Measurements from ENCODE around the gene ABTB2. TPM values are rescaled to one million over a fixed set of nuclear protein-coding genes. Genes with fewer than 3 reads are reported as not detected.

The ABTB2 gene
- total RNA-seq, 1 donor from 2014 or later: 0.89 TPM

DNA sequence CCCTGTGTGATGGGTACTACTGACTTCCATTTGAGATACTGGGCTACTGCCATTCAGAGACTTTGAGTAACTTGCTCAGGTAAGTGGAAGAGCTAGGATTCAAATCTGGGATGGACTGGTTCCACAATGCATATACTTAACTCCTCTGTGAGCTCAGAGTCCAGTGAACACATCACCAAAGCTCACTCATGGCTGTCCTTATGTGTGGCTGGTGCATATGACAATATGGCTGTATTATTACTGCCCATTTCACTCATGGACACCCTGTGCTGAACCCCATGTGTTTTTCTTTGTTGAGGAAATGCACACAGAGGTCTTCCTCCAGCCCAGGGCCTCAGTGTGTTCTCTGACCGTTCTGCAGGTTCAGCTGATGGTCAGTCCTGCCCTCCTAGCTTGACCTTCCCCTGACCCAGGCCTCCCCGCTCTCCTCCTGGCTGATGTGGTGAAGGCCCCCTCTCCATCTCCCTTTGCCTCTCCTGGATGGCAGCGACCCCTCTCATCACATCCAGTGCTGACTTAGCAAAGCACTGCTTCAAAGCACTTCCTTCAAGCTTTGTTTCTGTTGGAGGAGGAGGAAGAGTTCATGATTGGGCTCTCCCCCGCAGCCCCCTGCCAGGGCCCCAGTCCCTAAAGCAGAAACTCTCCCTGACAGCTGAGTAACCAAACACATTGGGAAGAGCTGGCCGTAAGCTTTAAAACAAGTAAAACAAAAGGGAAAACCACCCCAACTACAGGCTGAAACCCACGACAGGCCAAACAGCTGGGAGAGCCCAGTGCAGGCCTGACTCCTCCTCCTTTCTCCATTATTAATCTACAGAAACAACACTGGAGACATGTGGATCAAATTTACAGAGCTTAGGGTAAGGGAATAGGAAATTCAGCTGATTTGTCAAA, 151.2 kb downstream of the ABTB2 start:
- TF ChIP-seq, protein P1, sequence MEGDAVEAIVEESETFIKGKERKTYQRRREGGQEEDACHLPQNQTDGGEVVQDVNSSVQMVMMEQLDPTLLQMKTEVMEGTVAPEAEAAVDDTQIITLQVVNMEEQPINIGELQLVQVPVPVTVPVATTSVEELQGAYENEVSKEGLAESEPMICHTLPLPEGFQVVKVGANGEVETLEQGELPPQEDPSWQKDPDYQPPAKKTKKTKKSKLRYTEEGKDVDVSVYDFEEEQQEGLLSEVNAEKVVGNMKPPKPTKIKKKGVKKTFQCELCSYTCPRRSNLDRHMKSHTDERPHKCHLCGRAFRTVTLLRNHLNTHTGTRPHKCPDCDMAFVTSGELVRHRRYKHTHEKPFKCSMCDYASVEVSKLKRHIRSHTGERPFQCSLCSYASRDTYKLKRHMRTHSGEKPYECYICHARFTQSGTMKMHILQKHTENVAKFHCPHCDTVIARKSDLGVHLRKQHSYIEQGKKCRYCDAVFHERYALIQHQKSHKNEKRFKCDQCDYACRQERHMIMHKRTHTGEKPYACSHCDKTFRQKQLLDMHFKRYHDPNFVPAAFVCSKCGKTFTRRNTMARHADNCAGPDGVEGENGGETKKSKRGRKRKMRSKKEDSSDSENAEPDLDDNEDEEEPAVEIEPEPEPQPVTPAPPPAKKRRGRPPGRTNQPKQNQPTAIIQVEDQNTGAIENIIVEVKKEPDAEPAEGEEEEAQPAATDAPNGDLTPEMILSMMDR (IDR thresholded peaks at IDR 0.05): no peak
- H3K27ac Mint-ChIP-seq (ENCODE audit: unreplicated experiment): peak overlapping the region; percentile 74
- peaks cover 11% of the 10 kb centered on the region for H3K4me1 Mint-ChIP-seq (ENCODE audit: unreplicated experiment)
- H3K27me3 Mint-ChIP-seq (ENCODE audit: unreplicated experiment): no peaks in the 10 kb centered on the region
- DNase-seq (ENCODE audit: extremely low spot score, unreplicated experiment): no peak
- H3K9me3 Mint-ChIP-seq (ENCODE audit: unreplicated experiment): no peaks in the 10 kb centered on the region
- no peak overlapping the region for H3K4me3 Mint-ChIP-seq (ENCODE audit: unreplicated experiment)
- no peaks in the 10 kb centered on the region for H3K36me3 Mint-ChIP-seq (ENCODE audit: unreplicated experiment)

DNA sequence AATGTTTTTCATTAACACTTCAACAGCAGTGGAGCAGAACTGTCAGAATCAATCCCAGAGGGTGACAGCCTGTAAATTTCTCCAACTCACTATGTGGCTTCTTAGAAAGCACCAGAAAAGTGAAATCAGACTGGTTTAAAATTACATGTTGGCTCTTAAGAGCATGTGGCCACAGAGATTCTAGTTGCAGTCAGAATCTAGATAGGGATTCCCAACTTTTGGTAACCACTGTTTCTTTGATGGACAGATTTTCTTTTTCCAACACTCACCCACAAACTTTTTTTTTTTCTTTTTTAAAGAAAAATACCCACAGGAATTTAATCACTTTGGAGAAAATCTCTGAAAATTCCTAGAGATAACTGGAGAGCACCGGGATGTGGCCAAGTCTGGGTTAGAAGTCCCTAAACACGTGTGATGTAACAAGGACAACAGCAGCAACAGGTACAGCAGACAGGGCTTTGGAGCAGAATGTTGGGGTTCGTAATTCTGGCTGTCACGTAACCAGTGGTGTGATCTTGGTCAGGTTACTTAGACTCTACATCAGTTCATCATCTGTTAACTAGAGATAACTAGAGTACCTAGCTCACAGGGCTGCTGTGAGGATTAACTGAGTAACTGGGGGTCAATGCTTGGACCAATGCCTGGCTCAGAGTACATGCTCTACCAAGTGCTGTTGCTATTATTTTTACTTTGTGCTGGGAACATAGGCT, 152.3 kb downstream of the ABTB2 start:
- Mint-ChIP-seq H3K9me3 (ENCODE audit: unreplicated experiment) (no peaks in the 10 kb centered on the region), H3K27ac (ENCODE audit: unreplicated experiment) (no peak overlapping the region), H3K4me1 (ENCODE audit: unreplicated experiment) (peaks cover 11% of the 10 kb centered on the region), H3K27me3 (ENCODE audit: unreplicated experiment) (no peaks in the 10 kb centered on the region), H3K36me3 (ENCODE audit: unreplicated experiment) (no peaks in the 10 kb centered on the region), H3K4me3 (ENCODE audit: unreplicated experiment) (no peak overlapping the region)
- no peak for DNase-seq (ENCODE audit: extremely low spot score, unreplicated experiment)
- TF ChIP-seq, protein P1 (IDR thresholded peaks at IDR 0.05): no peak

DNA sequence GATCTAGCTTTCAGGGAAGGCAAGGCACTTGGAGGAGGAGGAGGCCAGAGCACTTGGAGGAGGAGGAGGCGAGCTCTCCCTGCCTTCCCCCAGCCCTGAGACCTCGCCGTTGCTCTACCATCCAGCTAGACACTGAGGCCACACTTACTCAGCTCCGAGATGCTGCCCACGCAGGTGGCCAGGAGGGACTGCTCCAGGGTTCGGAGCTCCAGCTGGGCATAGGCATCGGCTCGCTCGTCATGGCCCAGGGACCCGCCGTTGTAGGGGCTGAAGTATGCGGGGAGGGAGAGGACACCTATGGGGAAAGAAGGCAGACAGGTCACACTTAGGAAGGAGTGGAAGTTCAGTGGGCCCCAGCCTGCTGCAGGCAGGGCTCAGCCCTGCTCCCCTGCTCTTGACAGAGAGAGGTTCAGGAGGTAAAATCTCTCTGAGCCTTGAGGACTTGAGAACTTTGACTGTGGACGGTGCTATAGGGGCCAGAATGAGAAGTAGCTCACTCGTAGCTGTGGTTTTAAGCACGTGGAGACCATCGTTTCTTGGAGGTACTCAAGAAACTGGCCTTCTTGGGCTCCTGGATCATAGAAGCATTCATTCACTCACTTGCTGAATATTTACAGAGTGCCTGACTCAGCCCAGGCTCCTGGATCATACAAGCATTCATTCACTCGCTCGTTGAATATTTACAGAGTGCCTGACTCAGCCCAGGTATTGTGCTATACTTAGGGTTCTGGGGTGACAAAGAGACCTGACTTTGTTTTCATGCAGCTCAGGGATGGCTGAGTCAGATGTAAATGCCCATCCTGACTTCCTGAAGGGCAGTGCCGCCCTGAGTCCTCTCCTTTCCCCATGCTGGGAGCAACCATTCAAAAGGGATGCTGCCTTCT, 153.2 kb downstream of the ABTB2 start:
- Mint-ChIP-seq H3K27me3 (ENCODE audit: unreplicated experiment) (no peaks in the 10 kb centered on the region), H3K4me3 (ENCODE audit: unreplicated experiment) (no peak overlapping the region), H3K4me1 (ENCODE audit: unreplicated experiment) (peaks cover 11% of the 10 kb centered on the region), H3K27ac (ENCODE audit: unreplicated experiment) (no peak overlapping the region), H3K36me3 (ENCODE audit: unreplicated experiment) (no peaks in the 10 kb centered on the region), H3K9me3 (ENCODE audit: unreplicated experiment) (no peaks in the 10 kb centered on the region)
- TF ChIP-seq, protein P1 (IDR thresholded peaks at IDR 0.05): no peak
- no peak for DNase-seq (ENCODE audit: extremely low spot score, unreplicated experiment)

DNA sequence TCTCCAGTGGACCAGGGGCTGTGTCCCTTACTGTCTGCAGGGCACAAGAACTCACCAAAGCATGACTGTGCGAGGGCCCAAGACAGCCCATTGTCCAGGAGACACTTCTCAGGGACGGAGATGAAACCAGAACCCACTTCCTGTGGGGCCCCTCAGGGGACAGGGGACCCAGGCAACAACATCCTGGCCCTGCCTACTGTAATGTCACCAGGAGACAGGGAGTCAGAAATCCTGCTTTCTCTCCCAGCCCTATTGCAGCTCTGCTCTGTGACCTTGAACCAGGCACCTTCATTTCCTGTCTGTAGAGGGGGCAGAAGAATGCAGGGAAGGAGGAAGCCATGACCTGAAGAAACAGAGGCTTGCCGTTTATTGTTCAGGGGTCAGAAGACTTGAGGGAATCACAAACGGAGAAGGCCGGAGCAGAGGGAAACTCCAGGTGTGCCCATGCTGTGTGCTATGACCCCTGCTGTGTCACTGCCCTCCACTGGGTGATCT, 154.4 kb downstream of the ABTB2 start:
- Mint-ChIP-seq H3K36me3 (ENCODE audit: unreplicated experiment) (no peaks in the 10 kb centered on the region), H3K27ac (ENCODE audit: unreplicated experiment) (no peak overlapping the region), H3K27me3 (ENCODE audit: unreplicated experiment) (no peaks in the 10 kb centered on the region), H3K4me1 (ENCODE audit: unreplicated experiment) (peaks cover 11% of the 10 kb centered on the region), H3K4me3 (ENCODE audit: unreplicated experiment) (no peak overlapping the region), H3K9me3 (ENCODE audit: unreplicated experiment) (no peaks in the 10 kb centered on the region)
- TF ChIP-seq, protein P1 (IDR thresholded peaks at IDR 0.05): no peak
- DNase-seq (ENCODE audit: extremely low spot score, unreplicated experiment): no peak
